Caki2 (cell line): ENCODE results near the gene HGD. TPM values are rescaled to one million over a fixed set of nuclear protein-coding genes. Genes with fewer than 3 reads are reported as not detected.
"Not testable (repeated sequence)": the region's sequence is repeated elsewhere in the genome, so short reads cannot be mapped to it uniquely, and the experiment has no call there.

Experiments used
- DNase-seq: peaks from one replicate; pipeline ENCODE4 v3.0.0-alpha.2; 2015; ENCODE audit warnings: low read depth
- in situ Hi-C: cut with HindIII; loops from 2 replicates; pipeline ENCODE4 v1.10.0; 2016; ENCODE audit warnings: low sequenced_read_pairs, low pct_unique_long_range_greater_than_20kb, mixed read lengths
- total RNA-seq: library from RNA; depleted of rRNA; stranded (reverse); fragments of >200 nt; shearing (Covaris generic); gene quantifications from 2 replicates; pipeline ENCODE4 v1.2.3, GENCODE V29; 2014; ENCODE audit warnings: low replicate concordance; rRNA removed

The HGD gene, protein sequence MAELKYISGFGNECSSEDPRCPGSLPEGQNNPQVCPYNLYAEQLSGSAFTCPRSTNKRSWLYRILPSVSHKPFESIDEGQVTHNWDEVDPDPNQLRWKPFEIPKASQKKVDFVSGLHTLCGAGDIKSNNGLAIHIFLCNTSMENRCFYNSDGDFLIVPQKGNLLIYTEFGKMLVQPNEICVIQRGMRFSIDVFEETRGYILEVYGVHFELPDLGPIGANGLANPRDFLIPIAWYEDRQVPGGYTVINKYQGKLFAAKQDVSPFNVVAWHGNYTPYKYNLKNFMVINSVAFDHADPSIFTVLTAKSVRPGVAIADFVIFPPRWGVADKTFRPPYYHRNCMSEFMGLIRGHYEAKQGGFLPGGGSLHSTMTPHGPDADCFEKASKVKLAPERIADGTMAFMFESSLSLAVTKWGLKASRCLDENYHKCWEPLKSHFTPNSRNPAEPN
- total RNA-seq, result 73.3 and 81.7 TPM in 2 replicates

DNA sequence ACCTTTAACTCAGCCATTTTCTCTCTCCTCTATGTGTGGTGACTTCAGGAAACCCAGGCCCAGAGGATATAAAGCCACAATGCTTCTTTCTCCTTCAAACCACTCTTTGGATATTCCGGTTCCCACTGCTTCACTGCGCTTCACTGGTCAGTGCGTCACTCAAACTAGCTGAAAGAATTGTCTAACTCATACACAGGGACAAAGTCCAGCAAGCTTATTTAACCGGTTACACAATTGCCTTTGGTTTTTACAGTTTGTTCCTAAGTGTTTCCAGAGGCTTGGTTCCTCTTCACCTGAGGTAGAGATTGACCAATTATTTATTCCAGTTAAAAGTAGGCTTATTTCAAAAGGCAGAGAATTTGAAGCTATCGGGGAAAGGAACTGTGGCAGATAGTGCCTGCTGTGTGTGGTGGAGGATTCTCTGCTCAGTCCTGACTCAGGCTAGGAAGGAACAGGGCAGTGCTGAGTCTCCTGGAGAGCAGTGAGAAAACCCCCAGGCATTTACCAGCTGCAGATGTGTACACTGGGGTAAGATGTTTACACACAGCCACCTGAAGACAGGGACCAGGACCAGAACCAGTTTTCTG, at the start of gene HGD:
HGD (minus strand) TSS at position 145 of the 587 bp plus-strand sequence; CDS start at position 17, 128 bp downstream.
- peak; percentile 81 for DNase-seq
- in situ Hi-C loops, result no loop called here

DNA sequence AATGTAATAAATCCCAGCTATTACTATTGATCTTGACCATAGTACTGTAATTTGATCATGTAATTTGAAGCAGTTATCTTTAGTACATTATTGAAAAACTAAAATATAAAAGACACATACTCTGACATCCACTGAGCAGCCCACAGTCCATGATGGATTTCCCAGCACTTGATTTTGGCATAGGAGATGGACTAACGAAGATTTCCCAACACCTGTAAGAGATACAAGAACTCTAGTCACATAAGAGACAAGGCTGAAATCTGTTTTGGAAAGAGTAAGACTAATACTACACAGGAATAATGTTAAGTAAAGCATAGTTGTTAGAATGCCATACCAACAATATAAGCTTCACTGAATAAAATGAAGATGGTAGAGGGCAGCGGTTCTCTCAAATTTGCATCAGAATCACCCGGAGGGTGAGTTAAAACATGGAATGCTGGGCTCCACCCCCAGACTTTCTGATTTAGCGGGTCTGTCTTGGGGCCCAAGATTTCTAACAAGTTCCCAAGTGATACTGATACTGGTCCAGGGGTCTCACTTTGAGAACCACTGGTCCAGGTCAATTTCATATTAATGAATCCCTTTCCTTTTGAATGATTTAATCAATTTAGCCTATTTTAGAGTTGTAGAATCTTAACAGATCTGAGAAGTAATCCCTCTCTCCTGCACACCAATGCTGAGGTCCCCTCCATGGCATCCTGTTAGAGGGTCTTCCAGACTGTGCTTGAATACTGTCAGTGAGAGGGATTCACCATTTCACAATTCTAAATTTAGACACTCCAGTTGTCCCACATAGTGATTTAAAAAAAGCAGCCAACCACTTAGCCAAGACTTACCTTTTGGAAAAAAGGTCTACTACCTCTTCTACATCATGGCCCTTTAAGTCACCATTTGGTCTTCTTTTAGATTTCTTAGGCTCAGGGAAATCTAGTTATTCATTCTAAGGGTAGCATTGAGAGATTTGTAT, 48.8 kb upstream of the HGD start:
- in situ Hi-C loops, result no loop called here
- DNase-seq, result no peak

DNA sequence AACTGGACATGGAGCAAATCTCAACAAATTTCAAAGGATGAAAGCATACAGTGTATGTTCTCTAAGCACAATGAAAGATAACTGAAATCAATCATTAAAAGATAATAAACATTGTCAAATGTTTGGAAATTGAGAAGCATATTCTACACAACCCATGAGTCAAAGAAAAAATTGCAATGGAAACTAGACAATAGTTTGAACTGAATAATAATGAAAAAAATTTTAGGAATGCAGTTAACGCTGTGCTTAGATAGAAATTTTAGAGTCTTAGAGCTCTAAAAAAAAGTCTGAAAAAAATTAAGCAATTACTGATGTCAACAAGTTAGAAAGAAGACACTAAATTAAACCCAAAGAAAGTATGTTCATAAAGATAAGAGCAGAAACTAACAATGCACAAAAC, 44.8 kb upstream of the HGD start:
- in situ Hi-C loops, result no loop called here
- DNase-seq, result no peak

DNA sequence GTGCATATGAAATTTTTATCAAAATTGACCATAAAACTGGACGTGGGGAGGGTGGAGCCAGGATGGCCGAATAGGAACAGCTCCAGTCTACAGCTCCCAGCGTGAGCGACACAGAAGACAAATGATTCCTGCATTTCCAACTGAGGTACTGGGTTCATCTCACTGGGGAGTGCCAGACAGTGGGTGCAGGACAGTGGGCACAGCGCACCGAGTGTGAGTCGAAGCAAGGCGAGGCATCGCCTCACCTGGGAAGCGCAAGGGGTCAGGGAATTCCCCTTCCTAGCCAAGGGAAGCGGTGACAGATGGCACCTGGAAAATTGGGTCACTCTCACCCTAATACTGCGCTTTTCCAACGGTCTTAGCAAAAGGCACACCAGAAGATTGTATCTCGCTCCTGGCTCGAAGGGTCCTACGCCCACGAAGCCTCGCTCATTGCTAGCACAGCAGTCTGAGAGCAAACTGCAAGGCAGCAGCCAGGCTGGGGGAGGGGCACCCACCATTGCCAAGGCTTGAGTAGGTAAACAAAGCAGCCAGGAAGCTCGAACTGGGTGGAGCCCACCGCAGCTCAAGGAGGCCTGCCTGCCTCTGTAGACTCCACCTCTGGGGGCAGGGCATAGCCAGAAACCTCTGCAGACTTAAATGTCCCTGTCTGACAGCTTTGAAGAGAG, 37.3 kb upstream of the HGD start:
- in situ Hi-C loops, result not testable (repeated sequence)
- DNase-seq, result peak; percentile 36

DNA sequence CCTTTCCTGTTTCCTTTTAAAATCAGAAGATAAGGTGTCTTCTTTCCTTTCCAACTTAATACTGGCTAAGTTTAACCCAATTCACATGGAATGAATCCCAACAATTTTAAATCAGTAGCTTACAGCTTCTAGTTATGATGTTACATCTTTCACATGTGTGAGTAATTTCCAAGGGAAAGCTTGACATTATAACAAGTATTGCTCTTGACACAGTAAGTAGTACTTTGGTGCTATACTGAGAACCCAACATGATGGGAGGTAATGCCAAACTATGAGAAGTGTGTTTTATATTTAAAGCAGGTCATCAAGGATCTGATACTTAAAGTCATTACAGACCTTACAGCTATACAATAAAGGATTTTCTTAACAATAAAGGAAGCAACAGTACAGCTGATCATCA, 31.2 kb upstream of the HGD start:
- no peak for DNase-seq
- in situ Hi-C loops, result no loop called here

DNA sequence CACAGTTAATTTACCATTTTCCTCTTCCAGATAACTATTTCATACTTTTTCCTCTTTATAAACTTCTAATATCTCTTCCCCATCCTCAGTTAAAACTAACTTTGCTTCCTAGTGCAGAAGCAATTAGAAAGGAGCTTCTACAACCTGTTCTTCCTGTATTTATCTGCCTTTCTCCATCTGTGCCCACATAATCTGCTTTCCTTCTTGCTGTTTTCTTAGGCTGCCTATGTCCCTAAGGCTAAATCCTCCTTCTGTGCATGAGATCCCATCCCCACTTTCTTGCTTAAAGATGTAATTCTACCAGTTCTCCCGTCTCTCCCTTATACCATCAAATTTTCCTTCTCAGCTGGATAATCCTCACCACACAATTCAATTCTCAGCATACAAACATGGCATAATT, 28.3 kb upstream of the HGD start:
- in situ Hi-C loops, result no loop called here

DNA sequence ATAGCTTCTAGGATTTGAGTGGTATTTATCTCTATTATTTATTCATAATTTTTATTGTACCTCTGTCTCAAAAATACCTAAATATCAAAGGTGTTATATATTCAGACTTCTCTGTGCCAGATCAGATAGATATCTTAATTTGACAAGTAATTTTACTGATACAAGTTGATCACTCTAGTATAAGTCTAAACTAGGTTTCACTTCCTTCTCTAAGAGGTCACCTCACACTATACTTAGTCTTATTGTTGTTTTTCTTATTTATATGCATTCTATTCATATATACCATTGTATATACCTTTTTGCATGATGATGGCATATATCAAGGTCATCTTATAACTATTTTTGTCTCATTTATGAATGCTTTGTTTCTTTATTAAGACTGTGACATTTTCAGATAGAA, 26.4 kb upstream of the HGD start:
- in situ Hi-C loops, result no loop called here
- DNase-seq, result no peak

More for the DNA sequence above, 28.3 kb upstream of the HGD start:
- DNase-seq, result no peak

DNA sequence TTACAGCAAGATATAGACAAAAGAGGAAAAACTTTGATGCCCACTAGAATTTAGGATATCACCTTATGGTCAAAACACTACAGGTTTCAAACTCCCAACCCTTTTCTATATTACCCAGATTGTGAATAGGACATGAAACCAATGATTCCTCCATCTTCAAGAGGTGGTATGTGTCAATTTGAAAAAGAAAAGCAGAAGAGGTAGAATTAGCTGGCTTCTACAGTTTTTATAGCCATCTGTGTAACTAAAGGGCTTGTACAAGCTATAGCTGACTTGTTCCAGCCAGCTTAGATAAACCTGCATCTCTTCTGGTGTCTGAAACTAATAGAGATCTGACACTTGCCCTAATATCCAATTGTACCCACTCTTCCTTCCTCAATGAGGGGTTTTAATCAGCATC, 24.9 kb upstream of the HGD start:
- in situ Hi-C loops, result no loop called here

DNA sequence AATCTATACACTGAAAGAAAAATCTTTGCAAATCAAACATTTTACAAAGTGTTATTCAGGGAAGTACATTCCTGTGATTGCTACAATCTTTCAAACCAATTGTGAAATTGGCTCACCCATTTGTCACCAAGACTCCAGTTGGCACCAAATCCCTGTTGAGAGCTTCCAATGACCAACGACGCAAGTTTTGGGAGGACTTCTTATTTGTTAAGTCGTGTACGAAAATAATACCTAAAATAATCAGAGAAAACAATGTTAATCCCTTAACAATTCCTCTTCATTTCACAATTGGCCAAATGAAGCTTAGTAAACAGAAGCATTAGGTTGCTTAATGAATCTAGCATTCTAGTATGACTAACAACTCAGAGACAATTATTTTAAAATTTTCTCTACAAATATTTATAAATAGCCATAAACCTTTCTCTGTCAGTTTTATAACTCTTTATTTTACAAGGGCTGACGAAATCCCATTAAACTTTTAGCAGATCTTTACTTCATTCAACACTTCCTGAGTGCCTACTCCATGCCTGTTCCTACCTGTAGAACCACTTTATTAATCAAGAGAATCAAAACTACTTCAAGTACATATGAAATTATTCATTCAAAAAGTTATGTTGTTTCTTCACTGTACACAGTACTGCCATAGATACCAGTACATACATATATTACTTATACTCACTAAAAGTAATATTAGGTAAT, 24.0 kb upstream of the HGD start:
- in situ Hi-C loops, result no loop called here
- no peak for DNase-seq

More for the DNA sequence above, 24.9 kb upstream of the HGD start:
- no peak for DNase-seq

DNA sequence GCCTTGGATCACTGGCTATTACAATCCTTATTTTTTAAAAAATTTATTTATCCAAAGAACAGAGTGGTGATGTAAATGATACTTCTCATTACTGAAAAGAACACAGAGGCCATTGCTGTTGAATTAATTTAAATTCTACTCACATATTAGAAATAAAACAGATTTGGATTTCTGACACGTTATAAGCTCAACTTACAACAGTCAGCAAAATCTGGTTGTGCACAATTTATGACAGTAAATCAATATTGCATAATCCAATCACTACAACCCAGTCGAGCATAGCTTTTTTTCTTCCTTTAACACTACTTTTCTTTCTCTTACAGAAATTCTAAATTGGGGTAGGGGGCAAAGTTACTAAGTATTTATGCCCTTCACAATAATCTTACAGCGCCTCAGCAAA, 17.3 kb upstream of the HGD start:
- in situ Hi-C loops, result no loop called here
- no peak for DNase-seq

DNA sequence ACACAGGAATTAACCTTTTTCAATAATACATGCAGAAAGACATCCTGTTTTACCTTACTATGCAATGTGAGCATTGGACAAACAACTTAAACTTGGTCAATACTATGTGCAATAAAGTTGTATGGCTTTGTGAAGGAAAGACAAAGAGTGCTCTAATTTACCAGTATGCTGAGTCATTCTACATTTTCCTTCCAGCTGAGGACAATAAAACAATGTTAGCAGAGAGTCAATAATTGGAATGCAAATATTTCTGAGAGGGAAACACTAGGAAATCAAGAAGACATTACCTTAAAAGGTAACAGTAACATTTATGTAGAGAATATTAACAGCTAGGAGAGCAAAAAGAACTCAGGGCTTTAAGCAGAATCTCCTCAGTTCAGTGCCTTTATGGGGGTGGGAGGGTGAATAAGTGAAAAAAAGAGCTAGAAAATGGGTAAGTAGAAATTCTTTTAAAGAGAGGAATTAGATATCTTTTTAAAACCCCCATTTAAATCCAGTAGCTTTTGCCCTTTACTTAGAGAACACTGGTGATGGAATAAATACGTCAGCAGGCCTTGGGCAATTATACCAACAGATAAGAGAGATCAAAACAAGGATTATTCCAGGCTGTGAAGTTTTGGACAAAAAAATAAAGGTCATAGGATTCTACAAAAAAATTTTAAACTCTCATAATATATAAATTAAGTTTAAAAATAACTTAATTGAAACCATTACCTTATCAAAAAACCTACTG, 11.6 kb upstream of the HGD start:
- DNase-seq, result peak; percentile 10
- in situ Hi-C loops, result no loop called here

DNA sequence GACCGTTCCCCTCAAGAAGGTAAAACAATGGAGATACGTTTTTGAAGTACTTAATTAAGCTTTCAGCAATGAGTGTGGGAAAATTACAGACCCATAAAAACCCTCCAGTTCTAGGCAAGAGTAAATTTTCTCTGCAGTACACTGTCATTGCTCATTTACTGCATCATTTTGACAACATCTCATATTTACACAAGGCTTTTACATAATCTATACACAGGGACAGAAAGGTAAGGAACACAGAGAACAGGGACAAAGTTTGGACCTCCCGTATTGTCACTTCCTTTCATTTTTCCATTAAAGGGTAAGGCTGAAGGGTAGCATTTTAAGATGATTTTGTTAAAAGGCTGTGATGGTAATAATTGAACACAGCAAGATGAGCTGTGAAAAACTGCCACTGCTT, 7.4 kb upstream of the HGD start:
- DNase-seq, result no peak
- in situ Hi-C loops, result no loop called here

DNA sequence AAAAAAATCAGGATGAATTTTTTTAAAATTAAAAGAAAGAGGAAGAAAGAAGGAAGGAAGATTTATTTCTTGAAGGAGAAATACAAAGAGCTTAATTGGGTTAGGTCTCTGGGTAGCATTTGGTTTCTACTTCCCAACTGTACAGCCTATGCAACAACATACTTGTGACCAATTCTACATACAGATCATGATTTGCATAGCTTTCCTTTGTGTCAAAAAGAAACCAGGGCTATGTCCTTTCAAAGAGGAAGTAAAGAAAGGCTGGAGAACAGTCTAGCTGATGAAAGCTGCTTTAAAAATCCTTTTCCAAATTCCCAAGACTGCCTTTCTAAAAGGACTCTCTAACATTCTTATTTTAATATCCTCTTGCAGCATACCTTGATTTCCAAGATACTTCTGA, 6.1 kb upstream of the HGD start:
- in situ Hi-C loops, result no loop called here
- DNase-seq, result no peak

DNA sequence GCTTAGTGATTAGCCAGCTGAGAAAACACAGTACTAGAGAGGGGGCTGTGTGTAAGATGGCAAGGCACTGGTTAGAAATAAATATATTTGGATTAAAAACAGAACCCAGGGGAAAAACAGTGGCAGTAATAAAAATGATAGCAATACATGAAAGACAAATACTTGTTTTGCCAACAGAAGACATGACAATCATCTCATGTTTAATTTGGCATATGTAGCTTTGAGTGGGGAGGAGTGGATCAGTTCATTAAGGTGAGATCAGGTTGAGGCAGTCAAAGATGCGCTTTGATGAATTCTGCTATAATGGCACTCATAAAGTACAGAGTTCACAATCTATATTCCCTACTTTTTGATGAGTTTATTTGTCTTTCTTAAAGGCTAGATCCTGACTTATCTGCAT, 3.4 kb upstream of the HGD start:
- no peak for DNase-seq
- in situ Hi-C loops, result no loop called here

DNA sequence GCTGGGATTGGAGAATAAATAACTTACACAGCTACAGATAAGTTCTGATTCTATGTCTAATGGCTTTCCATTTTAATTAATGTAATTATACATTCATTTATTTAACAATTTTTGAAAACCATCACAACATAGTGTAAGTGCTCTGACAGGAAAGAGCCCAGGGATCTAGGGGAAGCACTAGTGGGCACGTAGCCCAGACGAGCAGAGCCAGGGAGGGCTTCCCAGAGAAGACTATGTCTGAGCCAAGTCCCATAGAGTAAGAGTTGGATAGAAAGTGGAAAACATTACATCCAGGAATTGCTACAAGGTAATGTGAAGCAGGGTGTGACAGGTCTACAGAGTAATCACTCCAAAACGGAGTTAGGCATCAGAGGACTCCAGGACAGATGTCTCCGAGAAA, 2.9 kb upstream of the HGD start:
- no peak for DNase-seq
- in situ Hi-C loops, result no loop called here

DNA sequence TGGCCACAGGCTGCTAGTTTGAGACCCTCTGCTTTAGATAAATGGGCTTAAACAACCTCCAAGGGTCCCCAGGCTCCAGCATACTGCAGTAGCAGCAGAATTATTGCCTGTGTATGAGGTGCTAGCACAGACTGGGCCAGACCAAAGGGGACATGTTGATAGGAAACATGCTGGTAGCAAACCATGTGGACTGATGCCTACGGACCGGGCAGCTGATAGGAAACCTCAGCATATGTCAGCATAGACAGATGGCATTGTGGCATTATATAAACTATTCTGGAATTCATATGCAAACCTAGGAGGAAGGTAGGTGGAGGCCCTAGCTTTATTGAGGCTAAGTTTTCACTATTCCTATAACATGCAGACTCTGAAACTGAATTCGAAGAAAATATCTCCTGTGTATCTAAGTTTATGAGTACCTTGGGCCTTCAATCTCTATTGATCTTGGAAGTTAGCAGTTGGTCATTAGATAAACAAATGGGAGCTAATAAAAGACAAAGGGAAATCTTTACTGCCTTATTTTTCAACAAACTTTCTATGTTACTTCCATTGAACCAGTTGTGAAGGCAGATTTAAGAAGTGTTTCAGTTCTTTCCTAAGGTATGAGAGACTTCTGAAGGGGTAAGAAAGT, 1.7 kb upstream of the HGD start:
- in situ Hi-C loops, result no loop called here
- DNase-seq, result no peak

DNA sequence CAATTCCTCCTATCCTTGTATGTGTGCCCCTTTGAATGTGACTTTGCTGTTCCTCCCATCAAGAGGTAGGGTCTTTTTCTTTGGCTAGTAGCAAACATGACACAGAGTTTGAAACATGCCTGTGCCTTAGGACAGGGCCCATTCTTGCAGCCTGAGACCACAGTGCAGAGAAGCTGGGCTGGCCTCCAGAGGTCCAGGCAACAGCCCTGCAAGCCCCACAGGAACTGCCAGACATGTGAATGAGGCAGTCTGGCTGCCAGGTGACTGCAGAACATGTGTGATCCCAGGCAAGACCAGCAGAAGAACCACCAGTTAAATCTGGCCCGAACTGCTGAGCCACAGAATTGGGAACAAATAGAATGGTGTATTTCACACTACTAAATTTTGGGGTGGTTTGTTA, 1.2 kb upstream of the HGD start:
- no peak for DNase-seq

More for the DNA sequence above, 1.2 kb upstream of the HGD start:
- in situ Hi-C loops, result no loop called here
